ES-I3 (cell line): ENCODE results near the gene CLDN7.
"Not testable (repeated sequence)": the region's sequence is repeated elsewhere in the genome, so short reads cannot be mapped to it uniquely, and the experiment has no call there.

Source experiments
- H3K36me3 ChIP-seq: 2 replicates; pipeline ENCODE4 v1.6.1; 2013; ENCODE audit warnings: mild to moderate bottlenecking, low read length, control low read depth, moderate library complexity; ENCODE audit not compliant: insufficient read depth
- H3K4me1 ChIP-seq: 2 replicates; pipeline ENCODE4 v1.6.1; 2013; ENCODE audit warnings: mild to moderate bottlenecking, control low read depth, low read length; ENCODE audit not compliant: insufficient read depth
- H3K9ac ChIP-seq: 2 replicates; pipeline ENCODE4 v1.6.1; 2013; ENCODE audit warnings: low read depth, mild to moderate bottlenecking, low read length, moderate library complexity
- H3K9me3 ChIP-seq: 2 replicates; pipeline ENCODE4 v1.6.1; 2013; ENCODE audit warnings: mild to moderate bottlenecking, low read length, moderate library complexity; ENCODE audit not compliant: control insufficient read depth, insufficient read depth

CLDN7 gene

DNA sequence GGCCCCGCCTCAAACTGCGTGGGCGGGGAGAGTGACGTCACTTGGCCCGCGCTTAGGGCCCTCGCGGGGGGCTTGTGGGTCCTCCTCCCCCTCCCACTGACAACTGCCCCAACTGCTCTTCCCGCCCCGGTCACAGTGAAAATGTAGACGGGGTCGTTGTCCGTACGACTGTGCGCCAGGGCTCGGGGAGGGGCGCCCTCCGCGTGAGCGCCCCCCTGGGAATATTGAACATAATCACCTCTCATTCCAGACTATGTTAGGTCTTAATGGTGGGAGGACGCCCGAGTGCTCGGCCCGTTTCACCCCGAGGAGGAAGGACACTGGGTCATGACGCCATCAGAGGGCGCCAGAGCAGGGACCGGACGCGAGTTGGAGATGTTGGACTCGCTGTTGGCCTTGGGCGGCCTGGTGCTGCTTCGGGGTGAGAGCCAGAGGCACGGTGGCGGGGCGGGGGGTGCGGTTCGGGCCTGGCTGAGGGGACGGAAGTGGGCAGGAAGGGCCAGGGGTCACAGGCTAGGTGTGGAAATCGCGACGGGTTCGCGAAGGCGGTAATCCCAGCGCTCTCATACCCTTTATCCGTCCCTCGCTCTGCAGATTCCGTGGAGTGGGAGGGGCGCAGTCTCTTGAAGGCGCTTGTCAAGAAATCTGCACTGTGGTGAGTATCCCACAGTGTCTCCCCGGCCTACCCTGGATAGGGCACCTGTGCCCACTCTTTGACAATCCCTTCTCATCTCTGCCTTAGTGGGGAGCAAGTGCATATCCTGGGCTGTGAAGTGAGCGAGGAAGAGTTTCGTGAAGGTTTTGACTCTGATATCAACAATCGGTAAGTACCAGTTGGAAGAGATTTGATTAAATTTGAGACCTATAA, 9.9 kb downstream of the CLDN7 start, which contains the start of gene ELP5:
TSS of gene ELP5 (plus strand) at position 40 of the 868 bp plus-strand sequence. CDS start at position 376, 336 bp downstream.
- Histone ChIP-seq H3K4me1 (no peaks in the 10 kb centered on the region), H3K36me3 (peaks cover 14% of the 10 kb centered on the region), H3K9me3 (no peaks in the 10 kb centered on the region), H3K9ac (peak within 1 kb of the TSS; percentile 99)

DNA sequence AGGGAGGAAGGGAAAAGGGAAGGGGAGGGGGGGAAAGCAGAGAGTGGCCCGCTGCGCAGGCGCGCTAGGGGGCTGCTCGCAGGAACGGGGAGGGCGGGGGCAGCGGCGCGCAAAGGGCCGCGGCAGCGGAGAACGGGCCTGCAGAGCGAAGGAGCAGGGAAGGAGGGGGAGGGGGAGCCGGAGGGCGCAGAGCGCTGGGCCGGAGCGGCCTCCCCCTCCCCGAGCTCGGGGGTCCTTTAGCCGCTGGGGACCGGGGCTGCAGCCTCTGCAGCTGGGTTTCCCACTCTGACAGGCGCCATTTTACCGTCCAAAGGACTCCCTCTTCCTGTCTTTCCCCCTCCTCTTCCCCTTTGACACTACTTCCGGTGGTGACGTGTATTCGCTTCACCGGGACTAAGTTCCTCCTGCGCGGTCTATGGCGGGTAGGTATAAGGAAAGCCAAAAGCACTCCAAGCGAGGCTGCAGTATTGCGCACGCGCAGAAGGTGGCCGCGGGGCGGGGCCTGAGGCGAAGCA, 10.6 kb downstream of the CLDN7 start, which contains the start of gene CTDNEP1:
TSS of gene CTDNEP1 (minus strand) at position 74 of the 515 bp plus-strand sequence. CDS start 438 bp downstream, outside the sequence.
- peaks cover 10% of the 10 kb centered on the region for H3K36me3 ChIP-seq

DNA sequence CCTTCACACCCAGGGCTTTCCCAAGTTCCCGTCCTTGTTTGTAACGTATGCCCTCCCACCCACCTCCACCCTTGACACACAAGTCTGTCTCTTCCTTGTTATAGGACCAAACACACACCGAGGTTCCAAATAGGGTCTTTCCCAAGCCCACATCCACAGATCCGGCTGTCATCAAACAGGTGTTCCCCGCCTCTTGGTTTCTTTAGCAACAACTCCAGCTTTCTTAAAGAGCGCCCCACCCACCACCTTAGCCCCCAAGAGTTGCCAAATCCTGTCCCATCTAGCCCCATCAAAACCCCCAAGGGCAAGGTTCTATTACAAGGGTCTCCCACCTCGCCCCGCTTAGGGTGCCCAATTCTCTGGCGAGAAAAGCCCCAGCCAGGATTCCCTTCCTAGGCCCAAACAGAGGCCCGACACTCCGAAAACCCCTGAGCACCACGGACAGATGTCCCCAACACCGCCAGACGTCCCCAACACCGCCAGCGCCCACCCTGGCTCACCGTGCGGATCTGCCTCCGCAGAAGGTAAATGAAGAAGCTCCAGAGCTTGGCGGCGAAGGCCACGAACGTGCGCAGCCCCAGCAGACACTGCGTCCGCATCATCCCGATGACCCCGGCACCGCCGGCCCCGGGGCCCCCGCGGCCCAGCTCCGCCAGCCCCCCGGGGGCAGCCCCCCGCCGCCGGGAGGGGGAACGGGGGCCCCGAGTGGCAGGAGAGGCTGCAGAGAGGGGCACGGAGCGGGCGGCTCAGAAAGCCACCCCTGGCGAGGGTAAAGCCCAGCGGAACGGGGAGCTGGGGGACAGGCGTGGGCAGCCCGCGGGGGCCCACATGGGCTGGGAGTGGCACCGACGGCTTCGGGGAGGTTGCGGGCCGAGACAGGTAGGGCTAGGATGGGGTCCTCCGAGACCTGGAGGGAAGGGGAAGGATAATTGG, 11.3 kb downstream of the CLDN7 start:
- Histone ChIP-seq H3K9ac (peak overlapping the region; percentile 99), H3K4me1 (no peaks in the 10 kb centered on the region), H3K36me3 (peaks cover 10% of the 10 kb centered on the region), H3K9me3 (no peaks in the 10 kb centered on the region)

More for the DNA sequence above, 10.6 kb downstream of the CLDN7 start, which contains the start of gene CTDNEP1:
- Histone ChIP-seq H3K9ac (peak within 1 kb of the TSS; percentile 99), H3K4me1 (no peaks in the 10 kb centered on the region), H3K9me3 (no peaks in the 10 kb centered on the region)

DNA sequence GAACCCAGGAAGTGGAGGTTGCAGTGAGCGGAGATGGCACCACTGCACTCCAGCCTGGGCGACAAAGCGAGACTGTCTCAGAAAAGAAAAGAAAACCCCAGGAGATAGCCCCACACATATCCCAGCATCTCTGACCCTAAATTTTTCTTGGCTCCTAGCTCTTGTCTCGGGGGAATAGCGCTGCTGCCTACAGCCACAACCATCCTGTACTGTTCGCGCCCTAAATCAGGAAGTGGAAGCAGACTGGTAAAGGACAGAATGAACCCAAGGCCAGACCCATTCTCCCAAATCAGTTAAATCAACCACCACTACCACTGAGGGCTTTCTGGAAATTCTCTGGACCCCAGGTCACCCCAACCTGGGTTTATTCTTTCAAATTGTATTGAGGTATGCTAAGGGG, 12.4 kb downstream of the CLDN7 start:
- Histone ChIP-seq H3K9ac (peak overlapping the region; percentile 99; the same call in 1 of the 2 replicates), H3K4me1 (no peaks in the 10 kb centered on the region), H3K36me3 (peaks cover 8% of the 10 kb centered on the region), H3K9me3 (no peaks in the 10 kb centered on the region)

DNA sequence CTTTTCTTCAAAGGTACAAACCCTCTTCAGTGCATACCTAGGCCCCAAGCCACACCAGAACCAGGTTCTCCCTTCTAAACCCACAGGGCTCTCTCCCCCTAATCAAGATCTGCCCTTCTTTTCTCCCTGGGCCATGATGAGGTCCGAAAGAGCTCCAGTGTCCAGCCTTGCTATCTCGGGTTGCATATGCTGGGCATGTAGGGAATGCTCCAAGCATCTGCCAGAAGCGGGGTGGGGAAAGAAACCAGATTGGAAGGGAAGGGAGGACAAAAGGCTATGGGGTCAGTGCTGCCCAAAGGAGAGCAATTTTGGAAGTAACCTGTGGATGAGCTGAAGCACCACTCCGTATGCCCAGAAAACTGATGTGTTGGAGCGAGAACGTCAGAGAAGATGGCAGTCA, 13.1 kb downstream of the CLDN7 start:
- Histone ChIP-seq H3K36me3 (peaks cover 3% of the 10 kb centered on the region; the same call in 1 of the 2 replicates), H3K4me1 (no peaks in the 10 kb centered on the region), H3K9me3 (no peaks in the 10 kb centered on the region), H3K9ac (no peak overlapping the region)

DNA sequence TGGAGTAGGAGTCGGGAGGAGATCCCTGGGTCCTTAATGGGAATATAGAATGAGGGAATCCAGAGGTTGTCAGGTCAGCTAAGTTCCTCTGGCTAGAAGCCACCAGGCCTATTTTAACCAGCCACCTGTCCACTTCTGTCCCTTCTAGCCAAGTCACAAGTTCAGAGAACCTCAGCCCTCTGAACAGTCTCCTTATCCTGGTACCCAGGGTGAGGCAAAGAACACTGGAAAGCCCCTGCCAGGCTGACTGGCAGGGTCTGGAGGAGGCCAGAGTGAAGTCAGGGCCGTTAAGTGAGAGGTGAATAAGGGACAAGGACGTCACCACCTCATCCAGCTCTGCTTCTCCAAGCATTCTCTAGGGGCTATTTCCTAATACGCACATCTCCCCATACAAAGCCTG, 13.5 kb downstream of the CLDN7 start:
- no peaks in the 10 kb centered on the region for H3K4me1 ChIP-seq
- no peaks in the 10 kb centered on the region for H3K36me3 ChIP-seq
- no peak overlapping the region for H3K9ac ChIP-seq
- no peaks in the 10 kb centered on the region for H3K9me3 ChIP-seq

DNA sequence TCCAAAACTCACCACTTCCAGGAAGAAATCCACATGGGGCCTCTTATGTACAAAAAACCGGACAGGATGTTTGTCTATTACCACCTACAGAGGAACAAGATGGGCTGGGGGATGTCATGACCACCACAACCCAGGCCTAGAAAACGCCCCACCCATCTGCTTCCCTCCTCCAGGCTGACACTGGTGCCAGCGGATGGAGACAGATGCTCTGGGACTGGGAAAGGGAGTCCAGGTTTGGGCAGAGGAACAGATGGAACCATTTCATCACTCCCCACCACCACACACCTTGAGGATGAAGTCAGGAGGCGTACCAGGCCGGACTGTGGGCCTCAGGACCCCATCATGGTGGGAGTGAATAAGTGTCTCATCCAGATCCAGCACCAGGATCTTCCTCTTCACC, 15.5 kb downstream of the CLDN7 start:
- H3K9me3 ChIP-seq, result no peaks in the 10 kb centered on the region
- no peaks in the 10 kb centered on the region for H3K36me3 ChIP-seq
- no peaks in the 10 kb centered on the region for H3K4me1 ChIP-seq
- H3K9ac ChIP-seq, result no peak overlapping the region

DNA sequence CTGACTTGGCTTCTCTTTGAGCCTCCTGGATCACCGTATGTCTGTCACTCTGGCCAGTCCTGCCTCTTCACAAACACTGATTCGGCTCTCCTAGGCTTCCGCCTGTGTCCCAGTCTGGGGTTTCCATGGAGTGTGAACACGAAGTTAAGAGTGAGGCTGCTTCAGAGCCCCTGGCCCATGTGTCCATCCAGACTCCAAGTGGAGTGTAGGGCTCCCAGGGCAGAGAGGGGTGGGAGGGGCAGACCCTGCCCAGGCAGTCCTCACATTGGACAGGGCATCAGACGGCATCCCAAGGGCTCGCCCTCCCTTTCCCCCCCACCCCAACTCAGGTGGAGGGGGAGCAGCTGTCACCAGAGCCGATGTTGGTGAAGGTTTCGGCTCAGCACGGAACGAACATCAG, 18.4 kb downstream of the CLDN7 start:
- H3K9ac ChIP-seq, H3K36me3 ChIP-seq, H3K9me3 ChIP-seq: not testable (repeated sequence)
- H3K4me1 ChIP-seq, result peaks cover 13% of the 10 kb centered on the region

DNA sequence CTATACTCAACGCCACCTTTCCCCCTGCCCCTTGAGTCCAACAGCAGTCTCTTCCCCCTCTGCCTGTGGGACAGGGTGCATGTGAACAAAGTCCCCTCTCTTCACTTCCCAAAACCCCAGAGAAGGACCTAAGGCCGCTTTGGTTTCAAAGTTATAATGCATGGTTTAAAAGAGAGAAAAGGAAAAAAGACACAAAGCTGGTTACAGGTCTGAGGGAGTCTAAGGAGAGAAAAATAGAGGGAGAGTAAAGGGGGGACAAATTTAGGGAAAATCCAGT, 18.9 kb downstream of the CLDN7 start:
- Histone ChIP-seq H3K9me3 (no peaks in the 10 kb centered on the region), H3K4me1 (peaks cover 13% of the 10 kb centered on the region), H3K9ac (peak overlapping the region; percentile 92), H3K36me3 (no peaks in the 10 kb centered on the region)

DNA sequence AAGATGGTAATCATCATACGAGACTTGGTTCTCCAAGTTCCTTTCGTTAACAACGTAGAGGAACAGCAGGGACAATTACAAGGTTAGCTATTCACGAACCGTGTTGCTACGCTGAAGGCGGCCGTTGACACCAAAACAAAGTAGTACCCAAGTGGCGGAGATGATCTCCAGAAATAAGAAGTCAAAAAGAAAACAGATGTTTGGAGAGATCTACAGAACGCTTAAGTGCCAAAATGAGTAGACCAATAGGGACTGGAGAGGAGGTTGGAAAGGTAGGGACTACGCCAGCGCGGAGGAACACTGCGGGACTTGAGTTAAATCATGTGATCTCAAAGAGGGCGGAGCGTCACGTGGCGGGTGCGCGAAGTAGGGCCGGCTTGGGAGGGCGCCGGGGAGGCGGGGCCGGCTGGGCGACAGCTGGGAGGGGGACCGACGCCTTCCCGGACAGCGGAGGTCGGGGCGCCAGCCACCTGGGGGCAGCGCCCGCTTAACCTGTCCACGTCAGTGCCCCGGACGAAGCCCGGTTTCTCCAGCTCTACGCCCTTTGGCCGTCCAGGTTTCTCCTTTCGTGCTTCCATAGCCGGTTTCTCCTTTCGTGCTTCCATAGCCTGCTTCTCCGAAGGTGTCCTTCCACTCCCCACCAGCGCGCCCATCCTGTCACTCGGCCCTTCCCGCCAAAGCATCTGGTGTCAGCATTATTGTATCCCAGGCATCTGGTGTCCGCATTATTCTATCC, 19.4 kb downstream of the CLDN7 start:
- Histone ChIP-seq H3K9me3 (no peaks in the 10 kb centered on the region), H3K9ac (peak overlapping the region; percentile 92), H3K4me1 (peaks cover 13% of the 10 kb centered on the region), H3K36me3 (no peaks in the 10 kb centered on the region)

DNA sequence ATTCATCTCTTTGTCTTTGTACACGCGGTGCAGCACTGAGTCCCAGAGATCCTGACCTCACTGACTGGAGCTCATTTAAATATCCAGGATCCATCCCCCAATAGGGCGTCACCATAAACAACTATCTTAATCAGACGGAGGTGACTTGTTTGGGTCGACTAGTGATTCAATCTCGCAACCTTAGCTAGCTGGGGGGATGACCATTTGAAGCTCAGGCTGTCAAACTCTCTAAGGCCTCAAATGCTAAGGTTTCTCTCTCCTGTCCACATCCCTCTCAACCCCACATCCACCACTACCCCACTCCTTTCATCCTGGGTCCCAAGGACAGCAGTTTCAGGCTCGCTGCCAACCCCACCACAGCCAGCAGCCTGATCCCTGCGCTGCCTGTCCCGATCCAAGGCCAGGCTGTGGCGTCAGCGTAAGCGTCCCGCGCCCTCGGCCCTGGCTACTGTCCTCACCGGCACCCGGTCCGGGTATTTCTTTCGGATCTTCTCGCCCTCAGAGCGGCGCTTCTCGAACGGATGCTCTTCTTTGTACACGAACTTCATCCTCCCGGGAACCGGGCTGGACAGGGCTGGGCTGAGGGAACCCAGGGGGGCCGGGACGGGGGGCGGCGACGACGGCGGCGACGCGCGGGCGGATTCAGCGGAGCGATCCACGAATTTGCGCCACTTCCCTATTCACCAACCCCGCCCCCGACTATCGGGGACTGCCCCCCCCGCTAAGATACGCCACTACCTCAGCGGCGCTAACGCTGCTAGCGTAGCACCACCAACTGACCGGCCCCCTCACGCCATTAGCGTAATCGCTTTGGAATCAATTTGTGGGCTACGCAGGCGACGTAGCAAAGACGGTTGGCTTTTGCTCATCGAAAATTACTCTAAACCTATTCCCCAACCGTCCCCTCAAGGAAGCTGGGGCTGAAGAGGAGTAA, 20.2 kb downstream of the CLDN7 start, which contains the start of gene GABARAP:
TSS of gene GABARAP (minus strand) at position 667 of the 934 bp plus-strand sequence. CDS start at position 548, 119 bp downstream.
- H3K9ac ChIP-seq, result peak within 1 kb of the TSS; percentile 92
- H3K4me1 ChIP-seq, result peaks cover 17% of the 10 kb centered on the region
- H3K9me3 ChIP-seq, result no peaks in the 10 kb centered on the region
- H3K36me3 ChIP-seq, result no peaks in the 10 kb centered on the region; the same call in 1 of the 2 replicates

DNA sequence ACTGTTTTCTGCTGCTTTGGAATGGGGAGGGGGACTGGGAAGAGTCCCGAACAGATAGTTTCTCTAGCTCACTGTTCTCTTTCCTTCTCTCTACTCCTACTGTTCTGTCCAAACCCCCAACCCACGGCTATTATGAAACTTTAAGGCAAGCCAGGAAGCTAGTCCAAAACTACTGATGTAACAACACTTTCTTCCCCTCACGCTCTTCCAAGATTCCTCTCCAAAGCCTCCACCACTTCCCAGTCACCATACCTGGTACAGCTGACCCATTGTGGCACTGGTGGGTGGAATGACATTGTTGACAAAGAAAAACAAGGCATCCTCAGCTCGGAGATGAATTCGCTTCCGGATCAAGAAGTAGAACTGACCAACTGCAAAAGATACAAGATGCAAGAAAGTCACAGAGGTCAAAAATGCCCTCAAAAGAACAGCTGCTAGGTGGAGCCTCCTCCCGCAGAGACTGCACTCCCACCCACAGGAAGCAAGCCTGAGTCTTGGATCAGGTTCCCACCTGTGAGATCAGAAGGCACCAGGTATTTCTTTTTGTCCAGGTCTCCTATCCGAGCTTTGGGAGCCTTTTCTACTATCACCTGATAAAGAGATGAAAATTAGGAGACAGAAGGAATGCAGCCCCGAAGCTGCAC, 21.1 kb downstream of the CLDN7 start:
- Histone ChIP-seq H3K9ac (peak overlapping the region; percentile 92), H3K36me3 (peaks cover 3% of the 10 kb centered on the region), H3K9me3 (no peaks in the 10 kb centered on the region), H3K4me1 (peaks cover 18% of the 10 kb centered on the region)
